ENCODE results near the gene SGIP1. TPM values are rescaled to one million over a fixed set of nuclear protein-coding genes. Genes with fewer than 3 reads are reported as not detected.

The SGIP1 gene
- total RNA-seq, 2 experiments from 2014 or later: not detected

DNA sequence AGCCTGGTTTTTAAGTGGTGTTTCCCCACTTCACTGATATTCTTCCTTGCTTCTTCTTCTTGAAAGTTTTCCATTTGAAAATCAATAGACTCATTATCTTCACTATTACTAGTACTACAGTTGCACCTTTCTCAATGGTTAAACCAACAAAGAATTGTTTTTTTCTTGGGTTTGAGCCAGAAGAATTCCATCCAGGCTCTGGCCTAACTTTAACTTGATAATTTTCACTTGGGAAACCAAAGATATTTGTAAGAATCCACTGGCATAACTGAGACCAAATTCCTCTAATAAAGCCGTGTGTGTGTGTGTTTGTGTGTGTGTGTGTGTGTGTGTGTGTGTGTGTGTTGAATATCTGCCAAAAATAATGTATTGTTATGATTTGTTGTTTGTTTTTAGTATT lies 103.2 kb downstream of the SGIP1 start:
- Mint-ChIP-seq H3K36me3 (ENCODE audit: low read depth) (no peaks in the 10 kb centered on the region), H3K4me3 (no peak overlapping the region), H3K4me1 (ENCODE audit: low read depth) (peaks cover 3% of the 10 kb centered on the region), H3K27me3 (peaks cover 3% of the 10 kb centered on the region), H3K9me3 (no peaks in the 10 kb centered on the region), H3K27ac (no peak overlapping the region)
- ATAC-seq: no peak
- TF ChIP-seq, protein P1, sequence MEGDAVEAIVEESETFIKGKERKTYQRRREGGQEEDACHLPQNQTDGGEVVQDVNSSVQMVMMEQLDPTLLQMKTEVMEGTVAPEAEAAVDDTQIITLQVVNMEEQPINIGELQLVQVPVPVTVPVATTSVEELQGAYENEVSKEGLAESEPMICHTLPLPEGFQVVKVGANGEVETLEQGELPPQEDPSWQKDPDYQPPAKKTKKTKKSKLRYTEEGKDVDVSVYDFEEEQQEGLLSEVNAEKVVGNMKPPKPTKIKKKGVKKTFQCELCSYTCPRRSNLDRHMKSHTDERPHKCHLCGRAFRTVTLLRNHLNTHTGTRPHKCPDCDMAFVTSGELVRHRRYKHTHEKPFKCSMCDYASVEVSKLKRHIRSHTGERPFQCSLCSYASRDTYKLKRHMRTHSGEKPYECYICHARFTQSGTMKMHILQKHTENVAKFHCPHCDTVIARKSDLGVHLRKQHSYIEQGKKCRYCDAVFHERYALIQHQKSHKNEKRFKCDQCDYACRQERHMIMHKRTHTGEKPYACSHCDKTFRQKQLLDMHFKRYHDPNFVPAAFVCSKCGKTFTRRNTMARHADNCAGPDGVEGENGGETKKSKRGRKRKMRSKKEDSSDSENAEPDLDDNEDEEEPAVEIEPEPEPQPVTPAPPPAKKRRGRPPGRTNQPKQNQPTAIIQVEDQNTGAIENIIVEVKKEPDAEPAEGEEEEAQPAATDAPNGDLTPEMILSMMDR (IDR thresholded peaks at IDR 0.05): no peak
- intact Hi-C loops (cut with micrococcal nuclease): no loop called here
- CTCF ChIA-PET: no interaction called here
- POLR2A ChIA-PET: interaction anchor here (0.6 kb wide), 2 partner anchors 35 to 317 kb away, joined by 3 to 5 read pairs; no protein-coding TSS in a partner anchor
- no peak for DNase-seq

DNA sequence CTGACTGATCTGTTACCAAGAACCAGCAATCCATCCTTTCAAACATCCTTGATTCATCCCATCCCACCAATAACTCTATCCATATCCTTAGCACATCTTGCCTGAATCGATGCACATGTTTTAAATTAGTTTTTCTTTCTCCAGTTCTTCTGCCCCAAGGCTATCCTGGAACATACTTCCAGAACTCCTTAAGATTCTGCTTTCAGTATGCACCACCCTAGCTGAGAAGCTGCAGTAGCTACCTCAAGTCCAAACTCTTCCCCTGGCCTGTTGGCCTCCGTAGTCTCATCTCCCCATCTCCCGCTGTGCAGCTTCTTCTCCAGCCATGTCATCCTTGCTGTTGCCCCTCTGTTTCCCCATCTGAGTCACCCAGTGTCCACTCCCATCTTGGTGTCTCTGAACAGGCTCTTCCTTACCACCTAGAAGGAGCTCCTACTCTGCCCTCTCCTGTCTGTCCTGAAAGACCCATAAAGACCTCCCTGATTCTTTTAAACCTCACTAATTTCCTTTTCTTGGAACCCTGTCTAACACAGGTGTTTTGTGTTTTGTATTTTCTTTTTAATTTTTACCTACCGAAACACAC lies 108.0 kb downstream of the SGIP1 start:
- H3K27me3 Mint-ChIP-seq: peaks cover 3% of the 10 kb centered on the region
- intact Hi-C loops (cut with micrococcal nuclease): no loop called here
- H3K27ac Mint-ChIP-seq: no peak overlapping the region
- H3K4me3 Mint-ChIP-seq: no peak overlapping the region
- CTCF ChIA-PET: no interaction called here
- no peak for ATAC-seq
- H3K4me1 Mint-ChIP-seq (ENCODE audit: low read depth): peaks cover 3% of the 10 kb centered on the region
- no peaks in the 10 kb centered on the region for H3K9me3 Mint-ChIP-seq
- TF ChIP-seq, protein P1 (IDR thresholded peaks at IDR 0.05): no peak
- DNase-seq: no peak
- POLR2A ChIA-PET: interaction anchor here (0.6 kb wide), 1 partner anchor 46 kb away, joined by 3 read pairs; no protein-coding TSS in a partner anchor
- H3K36me3 Mint-ChIP-seq (ENCODE audit: low read depth): no peaks in the 10 kb centered on the region

DNA sequence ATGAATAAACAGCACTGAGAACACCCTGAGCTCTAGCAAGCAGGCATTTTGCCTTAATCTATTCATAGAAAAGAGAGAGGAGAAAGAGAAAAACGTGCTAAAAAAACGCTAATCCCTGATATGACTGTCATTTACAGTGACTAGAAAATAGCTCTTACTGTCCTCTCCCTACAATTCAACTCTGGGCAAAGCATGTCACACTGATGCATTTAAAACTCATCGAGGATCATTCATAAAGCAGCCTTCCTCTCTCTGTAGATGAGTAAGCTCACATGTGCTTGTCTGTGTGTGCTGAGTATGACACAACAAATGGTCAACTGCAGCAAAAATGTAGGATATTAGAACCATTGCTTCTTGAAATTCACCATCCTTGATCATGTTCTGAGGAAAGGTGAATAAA lies 109.0 kb downstream of the SGIP1 start:
- DNase-seq (no peak), ATAC-seq (no peak)
- H3K9me3 Mint-ChIP-seq: no peaks in the 10 kb centered on the region
- no peaks in the 10 kb centered on the region for H3K36me3 Mint-ChIP-seq (ENCODE audit: low read depth)
- TF ChIP-seq, protein P1 (IDR thresholded peaks at IDR 0.05): no peak
- H3K4me3 Mint-ChIP-seq: no peak overlapping the region
- CTCF ChIA-PET: no interaction called here
- intact Hi-C loops (cut with micrococcal nuclease): no loop called here
- POLR2A ChIA-PET: no interaction called here
- H3K27me3 Mint-ChIP-seq: peaks cover 3% of the 10 kb centered on the region
- H3K27ac Mint-ChIP-seq: no peak overlapping the region
- H3K4me1 Mint-ChIP-seq (ENCODE audit: low read depth): peaks cover 3% of the 10 kb centered on the region

DNA sequence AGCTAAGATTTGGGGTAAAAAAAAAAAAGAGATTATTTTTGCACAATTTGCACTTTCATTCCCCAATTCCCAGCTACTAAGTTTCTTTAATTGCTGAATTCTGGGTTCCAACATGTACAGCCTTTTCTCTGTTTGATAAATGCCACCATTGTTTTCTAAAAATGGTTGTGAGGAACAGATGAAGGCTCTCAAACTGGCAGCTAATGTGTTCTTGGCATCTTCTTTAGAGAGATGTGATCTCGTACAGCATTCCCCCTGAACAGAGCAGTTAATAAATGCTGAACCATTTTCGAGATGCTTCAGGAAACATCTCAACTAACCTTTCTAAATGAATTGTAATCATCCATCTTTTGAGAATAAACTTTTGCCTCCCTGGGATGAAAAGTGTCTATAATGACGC lies 110.4 kb downstream of the SGIP1 start:
- TF ChIP-seq, protein P1 (IDR thresholded peaks at IDR 0.05): no peak
- intact Hi-C loops (cut with micrococcal nuclease): no loop called here
- no peak for ATAC-seq
- ChIA-PET POLR2A (interaction anchor here (0.6 kb wide), 1 partner anchor 1041 kb away, joined by 4 read pairs; the partner anchor contains the start of gene GADD45A), CTCF (no interaction called here)
- no peaks in the 10 kb centered on the region for H3K36me3 Mint-ChIP-seq (ENCODE audit: low read depth)
- peaks cover 7% of the 10 kb centered on the region for H3K27me3 Mint-ChIP-seq
- H3K27ac Mint-ChIP-seq: no peak overlapping the region
- no peak for DNase-seq
- H3K4me1 Mint-ChIP-seq (ENCODE audit: low read depth): peaks cover 3% of the 10 kb centered on the region
- no peaks in the 10 kb centered on the region for H3K9me3 Mint-ChIP-seq
- no peak overlapping the region for H3K4me3 Mint-ChIP-seq

DNA sequence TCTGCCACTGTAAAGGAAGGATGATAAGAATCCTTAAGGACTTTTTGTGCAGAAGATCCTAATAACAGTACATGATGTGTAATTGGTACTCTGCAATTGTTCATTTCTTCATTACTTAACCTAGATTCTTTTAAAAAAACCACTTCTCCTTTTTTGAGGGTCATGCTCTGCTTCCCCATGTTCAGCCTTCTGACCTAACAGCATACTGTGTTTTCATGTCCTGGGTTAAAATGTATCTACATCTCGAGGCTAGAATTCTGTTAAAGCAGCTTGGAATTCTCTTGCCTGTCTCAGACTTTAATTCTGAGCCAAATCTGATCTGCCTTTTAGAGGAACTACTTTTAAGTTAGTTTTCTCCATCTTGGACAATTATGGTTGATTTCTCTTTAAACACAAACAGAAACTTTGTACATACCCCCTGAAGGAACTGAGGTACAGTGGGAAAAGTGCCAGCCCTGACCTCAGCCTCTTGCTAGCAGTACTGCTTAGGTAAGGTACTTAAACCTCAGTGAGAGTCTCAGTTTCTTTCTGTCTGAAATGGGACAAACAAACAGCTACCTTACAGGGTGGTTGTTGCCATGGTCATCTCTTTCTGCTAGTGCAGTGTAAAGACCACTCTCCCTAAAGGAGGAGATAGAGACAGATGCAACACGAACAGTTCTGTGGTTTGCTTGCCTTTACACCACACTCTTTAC lies 115.1 kb downstream of the SGIP1 start:
- Mint-ChIP-seq H3K9me3 (no peaks in the 10 kb centered on the region), H3K4me1 (ENCODE audit: low read depth) (no peaks in the 10 kb centered on the region), H3K36me3 (ENCODE audit: low read depth) (no peaks in the 10 kb centered on the region), H3K27ac (no peak overlapping the region), H3K4me3 (no peak overlapping the region), H3K27me3 (peaks cover 10% of the 10 kb centered on the region)
- TF ChIP-seq, protein P1 (IDR thresholded peaks at IDR 0.05): no peak
- POLR2A ChIA-PET: no interaction called here
- intact Hi-C loops (cut with micrococcal nuclease): no loop called here
- CTCF ChIA-PET: no interaction called here
- DNase-seq: no peak
- ATAC-seq: no peak
